Activated CD8-positive, alpha-beta memory T cell treated with anti-CD3 and anti-CD28 coated beads for 36 hours (primary cell): Measurements from ENCODE around the gene TSHZ2. TPM values are rescaled to one million over a fixed set of nuclear protein-coding genes. Genes with fewer than 3 reads are reported as not detected.
"Not testable (repeated sequence)": the region's sequence is repeated elsewhere in the genome, so short reads cannot be mapped to it uniquely, and the experiment has no call there.

ENCODE experiments used
- CTCF ChIA-PET: fragments of 350-600 bp; sonication (Branson Sonifier 250); formaldehyde crosslinking; loops from one replicate; lab custom pipeline; 2021; ENCODE audit warnings: antibody characterized with exemption; lab: Charles Lee
- POLR2A ChIA-PET: fragments of 350-600 bp; sonication (Branson Sonifier 250); formaldehyde crosslinking; loops from one replicate; lab custom pipeline; 2021; ENCODE audit warnings: antibody characterized with exemption; lab: Charles Lee
- total RNA-seq, 2 experiments: library from RNA; stranded (reverse); gene quantifications; one replicate each; pipeline ENCODE4 v1.2.3, GENCODE V29; 2021

The TSHZ2 gene
- total RNA-seq, 2 experiments from 2014 or later, result 0.76 to 1.4 TPM

GRCh38 chr20:53017206-53017605 is 45.0 kb downstream of the TSHZ2 start:
- CTCF ChIA-PET, result no interaction called here
- POLR2A ChIA-PET, result no interaction called here

- ChIA-PET CTCF (no interaction called here), POLR2A (no interaction called here)
Observed at GRCh38 chr20:53019464-53019863, 47.3 kb downstream of the TSHZ2 start.

- ChIA-PET CTCF (no interaction called here), POLR2A (no interaction called here)
Observed at GRCh38 chr20:53020376-53020775, 48.2 kb downstream of the TSHZ2 start.

GRCh38 chr20:53020834-53021233 is 48.7 kb downstream of the TSHZ2 start:
- ChIA-PET CTCF (no interaction called here), POLR2A (no interaction called here)

- ChIA-PET CTCF (interaction anchor here (0.9 kb wide), 1 partner anchor 886 kb away, joined by 5 read pairs; no protein-coding TSS in a partner anchor), POLR2A (no interaction called here)
Observed at GRCh38 chr20:53021934-53022333, 49.8 kb downstream of the TSHZ2 start.

- ChIA-PET CTCF (no interaction called here), POLR2A (no interaction called here)
Observed at GRCh38 chr20:53023732-53024520, 51.8 kb downstream of the TSHZ2 start.

GRCh38 chr20:53024653-53025052 is 52.5 kb downstream of the TSHZ2 start:
- CTCF ChIA-PET, POLR2A ChIA-PET: not testable (repeated sequence)

- ChIA-PET CTCF (no interaction called here), POLR2A (no interaction called here)
Observed at GRCh38 chr20:53027089-53027488, 54.9 kb downstream of the TSHZ2 start.

GRCh38 chr20:53028337-53029007 is 56.3 kb downstream of the TSHZ2 start:
- CTCF ChIA-PET, result no interaction called here
- POLR2A ChIA-PET, result interaction anchor here (0.5 kb wide), 1 partner anchor 49 kb away, joined by 3 read pairs; no protein-coding TSS in a partner anchor

- ChIA-PET POLR2A (no interaction called here), CTCF (no interaction called here)
Observed at GRCh38 chr20:53030061-53030460, 57.9 kb downstream of the TSHZ2 start.

- ChIA-PET CTCF (no interaction called here), POLR2A (no interaction called here)
Observed at GRCh38 chr20:53032046-53032445, 59.9 kb downstream of the TSHZ2 start.

GRCh38 chr20:53032478-53032932 is 60.3 kb downstream of the TSHZ2 start:
- POLR2A ChIA-PET, result no interaction called here
- CTCF ChIA-PET, result no interaction called here

- ChIA-PET POLR2A (no interaction called here), CTCF (no interaction called here)
Observed at GRCh38 chr20:53033176-53033575, 61.0 kb downstream of the TSHZ2 start.

- POLR2A ChIA-PET, result no interaction called here
- CTCF ChIA-PET, result no interaction called here
Observed at GRCh38 chr20:53034899-53035298, 62.7 kb downstream of the TSHZ2 start.

- ChIA-PET CTCF (no interaction called here), POLR2A (no interaction called here)
Observed at GRCh38 chr20:53036992-53037391, 64.8 kb downstream of the TSHZ2 start.

- POLR2A ChIA-PET, result no interaction called here
- CTCF ChIA-PET, result no interaction called here
Observed at GRCh38 chr20:53037621-53038020, 65.5 kb downstream of the TSHZ2 start.

- ChIA-PET CTCF (no interaction called here), POLR2A (interaction anchor here (0.7 kb wide), 3 partner anchors 15 to 231 kb away, joined by 3 to 10 read pairs (median 3); no protein-coding TSS in a partner anchor)
Observed at GRCh38 chr20:53038299-53038698, 66.1 kb downstream of the TSHZ2 start.

GRCh38 chr20:53040693-53041589 is 68.8 kb downstream of the TSHZ2 start:
- POLR2A ChIA-PET, result no interaction called here
- CTCF ChIA-PET, result no interaction called here

- POLR2A ChIA-PET, result no interaction called here
- CTCF ChIA-PET, result no interaction called here
Observed at GRCh38 chr20:53042521-53042920, 70.4 kb downstream of the TSHZ2 start.

- ChIA-PET POLR2A (no interaction called here), CTCF (no interaction called here)
Observed at GRCh38 chr20:53044296-53044695, 72.1 kb downstream of the TSHZ2 start.
